ENCODE data around the gene TAF1L. TPM values are rescaled to one million over a fixed set of nuclear protein-coding genes. Genes with fewer than 3 reads are reported as not detected.

The TAF1L gene
- total RNA-seq, 1 donor from 2014 or later, result not detected

- Mint-ChIP-seq H3K9me3 (no peaks in the 10 kb centered on the region), H3K27ac (no peak overlapping the region), H3K27me3 (peaks cover 17% of the 10 kb centered on the region), H3K36me3 (no peaks in the 10 kb centered on the region), H3K4me3 (no peak overlapping the region), H3K4me1 (ENCODE audit: unreplicated experiment) (no peaks in the 10 kb centered on the region)
- no peak for TF ChIP-seq CTCF (conservative IDR thresholded peaks at IDR 0.05)
- DNase-seq (ENCODE audit: extremely low spot score, unreplicated experiment), result no peak
Measured at GRCh38 chr9:32596936-32597335, 38.5 kb downstream of the TAF1L start.

- no peak for TF ChIP-seq CTCF (conservative IDR thresholded peaks at IDR 0.05)
- Mint-ChIP-seq H3K27ac (no peak overlapping the region), H3K27me3 (peaks cover 11% of the 10 kb centered on the region), H3K36me3 (no peaks in the 10 kb centered on the region), H3K9me3 (no peaks in the 10 kb centered on the region), H3K4me3 (no peak overlapping the region), H3K4me1 (ENCODE audit: unreplicated experiment) (no peaks in the 10 kb centered on the region)
- no peak for DNase-seq (ENCODE audit: extremely low spot score, unreplicated experiment)
Measured at GRCh38 chr9:32596096-32596865, 39.2 kb downstream of the TAF1L start.

- H3K9me3 Mint-ChIP-seq, result no peaks in the 10 kb centered on the region
- no peak for DNase-seq (ENCODE audit: extremely low spot score, unreplicated experiment)
- peaks cover 13% of the 10 kb centered on the region for H3K27me3 Mint-ChIP-seq
- no peak overlapping the region for H3K4me3 Mint-ChIP-seq
- H3K36me3 Mint-ChIP-seq, result no peaks in the 10 kb centered on the region
- no peak for TF ChIP-seq CTCF (conservative IDR thresholded peaks at IDR 0.05)
- no peak overlapping the region for H3K27ac Mint-ChIP-seq
- H3K4me1 Mint-ChIP-seq (ENCODE audit: unreplicated experiment), result no peaks in the 10 kb centered on the region
Measured at GRCh38 chr9:32590898-32591297, 44.6 kb downstream of the TAF1L start.

GRCh38 chr9:32590476-32590875 lies 45.0 kb downstream of the TAF1L start:
- DNase-seq (ENCODE audit: extremely low spot score, unreplicated experiment), result no peak
- Mint-ChIP-seq H3K4me3 (no peak overlapping the region), H3K27me3 (peaks cover 17% of the 10 kb centered on the region), H3K9me3 (no peaks in the 10 kb centered on the region), H3K36me3 (no peaks in the 10 kb centered on the region), H3K4me1 (ENCODE audit: unreplicated experiment) (no peaks in the 10 kb centered on the region), H3K27ac (no peak overlapping the region)
- TF ChIP-seq CTCF (conservative IDR thresholded peaks at IDR 0.05), result no peak

DNA sequence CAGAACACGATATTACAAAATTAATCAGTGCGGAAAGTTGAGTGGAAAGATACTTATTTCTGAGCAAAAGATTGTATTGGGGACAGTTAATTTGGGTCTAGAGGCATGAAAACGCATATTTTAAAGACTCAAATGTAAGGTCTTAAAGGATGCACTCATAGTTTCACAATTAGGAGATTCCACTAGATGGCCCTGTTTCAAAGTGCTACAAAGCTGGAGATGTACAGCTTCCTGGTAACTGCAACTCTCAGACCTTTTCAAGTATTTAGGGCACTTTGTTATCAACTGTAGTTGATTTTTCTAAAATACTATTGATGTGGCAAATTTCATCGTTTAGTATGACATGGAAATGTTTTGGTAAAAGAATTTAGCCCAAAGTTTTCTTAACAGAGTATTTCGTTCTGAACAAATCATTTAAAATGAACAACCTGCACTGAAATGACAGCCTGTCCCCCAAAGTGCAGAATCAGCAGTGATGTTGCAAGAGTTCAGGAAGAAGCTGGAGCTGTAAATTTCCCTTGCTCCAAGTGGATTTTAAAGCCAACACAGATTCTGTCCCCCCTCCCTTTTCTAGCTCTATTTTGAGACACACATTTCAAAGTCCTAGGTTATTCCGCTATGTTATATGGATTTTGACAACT lies 46.3 kb downstream of the TAF1L start:
- no peaks in the 10 kb centered on the region for H3K4me1 Mint-ChIP-seq (ENCODE audit: unreplicated experiment)
- H3K9me3 Mint-ChIP-seq, result no peaks in the 10 kb centered on the region
- no peaks in the 10 kb centered on the region for H3K36me3 Mint-ChIP-seq
- no peak overlapping the region for H3K4me3 Mint-ChIP-seq
- DNase-seq (ENCODE audit: extremely low spot score, unreplicated experiment), result no peak
- H3K27ac Mint-ChIP-seq, result no peak overlapping the region
- peak; percentile 73 for TF ChIP-seq CTCF (conservative IDR thresholded peaks at IDR 0.05)
- H3K27me3 Mint-ChIP-seq, result peaks cover 27% of the 10 kb centered on the region
